T-cell (primary cell): ENCODE results near the gene MAP4K3. TPM values are rescaled to one million over a fixed set of nuclear protein-coding genes. Genes with fewer than 3 reads are reported as not detected.

ENCODE experiments used
- ATAC-seq, 4 experiments: fragments of 200-7000 bp in 3 of 4; fragments of 150-1000 bp in 1 of 4; cut with Tn5 transposase; replicated peaks in 1 of 4; 1 replicate in 3 of 4; 2 replicates in 1 of 4; pipeline ENCODE4 v1.10.0; 2021; ENCODE audit warnings: moderate library complexity in 3 of 4, mild to moderate bottlenecking in 2 of 4, moderate number of reproducible peaks in 1 of 4
- CTCF ChIA-PET, 2 donors: fragments of 300-600 bp; sonication (Branson Sonifier 250); formaldehyde crosslinking; loops; one replicate each; lab custom pipeline; 2022; ENCODE audit warnings: antibody characterized with exemption in 2 of 2; lab: Charles Lee
- POLR2A ChIA-PET, 2 donors: fragments of 300-600 bp; sonication (Branson Sonifier 250); formaldehyde crosslinking; loops; one replicate each; lab custom pipeline; 2022; ENCODE audit warnings: antibody characterized with exemption in 2 of 2; lab: Charles Lee
- DNase-seq, 35 experiments: peaks; one replicate each; pipeline versions ENCODE4 v3.0.0 to v3.0.0-alpha.2; 2013 to 2023
- H3K27ac ChIP-seq: one replicate; pipeline ENCODE4 v1.5.1; 2013; ENCODE audit warnings: low read length
- H3K27me3 ChIP-seq, 2 experiments: replicated peaks in 1 of 2; 1 replicate in 1 of 2; 2 replicates in 1 of 2; pipeline versions ENCODE4 v1.6.1 to v1.7.0; 2013; ENCODE audit warnings: low read length in 1 of 2, mixed read lengths in 1 of 2; ENCODE audit not compliant: control insufficient read depth in 2 of 2, insufficient read depth in 2 of 2; ENCODE audit errors: extremely low read depth in 1 of 2
- H3K36me3 ChIP-seq, 2 donors: 1 replicate in 1 of 2; 2 replicates in 1 of 2; pipeline versions ENCODE4 v1.6.1 to v1.7.0; 2013; ENCODE audit warnings: low read length in 1 of 2; ENCODE audit not compliant: control insufficient read depth in 2 of 2, insufficient read depth in 1 of 2; ENCODE audit errors: extremely low read depth in 1 of 2
- H3K4me1 ChIP-seq, 2 experiments: 1 replicate in 1 of 2; 2 replicates in 1 of 2; pipeline versions ENCODE4 v1.6.1 to v1.7.0; 2013; ENCODE audit warnings: low read length in 2 of 2, mixed read lengths in 1 of 2; ENCODE audit not compliant: insufficient read depth in 2 of 2, control insufficient read depth in 1 of 2; ENCODE audit errors: extremely low read depth in 1 of 2
- H3K4me3 ChIP-seq, 2 donors: 1 replicate in 1 of 2; 2 replicates in 1 of 2; pipeline versions ENCODE4 v1.5.1 to v1.7.0; 2013; ENCODE audit warnings: mild to moderate bottlenecking in 2 of 2, low read length in 1 of 2, moderate library complexity in 1 of 2; ENCODE audit not compliant: control insufficient read depth in 1 of 2; ENCODE audit errors: extremely low read depth in 1 of 2
- H3K9me3 ChIP-seq: 2 replicates; pipeline ENCODE4 v1.7.0; 2013
- H3K27ac Mint-ChIP-seq, 2 donors: one replicate each; pipeline ENCODE4 v1.8.0; 2020 to 2021; ENCODE audit warnings: mild to moderate bottlenecking in 2 of 2, mixed read lengths in 2 of 2
- H3K27me3 Mint-ChIP-seq, 2 donors: one replicate each; pipeline ENCODE4 v1.8.0; 2021 to 2022; ENCODE audit warnings: mixed read lengths in 2 of 2
- H3K36me3 Mint-ChIP-seq: one replicate; pipeline ENCODE4 v1.8.0; 2021; ENCODE audit warnings: mixed read lengths
- H3K4me1 Mint-ChIP-seq, 3 donors: one replicate each; pipeline ENCODE4 v1.8.0; 2020 to 2022; ENCODE audit warnings: mixed read lengths in 3 of 3, mild to moderate bottlenecking in 1 of 3
- H3K4me3 Mint-ChIP-seq, 3 donors: one replicate each; pipeline ENCODE4 v1.8.0; 2020 to 2022; ENCODE audit warnings: mild to moderate bottlenecking in 3 of 3, mixed read lengths in 3 of 3, moderate library complexity in 3 of 3
- H3K9me3 Mint-ChIP-seq, 3 donors: one replicate each; pipeline ENCODE4 v1.8.0; 2020 to 2022; ENCODE audit warnings: mixed read lengths in 3 of 3
- WGBS: methylation state at CpG from one replicate; pipeline ENCODE4 v1.1.5; 2013; ENCODE audit warnings: missing lambda C conversion rate; ENCODE audit not compliant: insufficient coverage; 5-methylcytosine and 5-hydroxymethylcytosine counted together
- total RNA-seq, 35 experiments: library from RNA in 6 of 35; stranded (reverse) in 6 of 35; fragments of 120-200 nt in 1 of 35; gene quantifications; one replicate each; pipeline versions ENCODE4 v1.2.1 to v1.2.4 and lab custom pipeline; 2013 to 2026

MAP4K3 gene
- total RNA-seq, 5 donors from 2014 or later (not counting 1 experiment from before 2014, with no cell fraction given): 13.8 to 27.0 (median 17.4) TPM

GRCh38 chr2:39218391-39218790, 218.7 kb downstream of the MAP4K3 start:
- ChIA-PET POLR2A (interaction anchor here in 1 of 2 donors (0.6 kb wide), 1 partner anchor 116 kb away, joined by 5 read pairs; no protein-coding TSS in a partner anchor), CTCF (interaction anchor here (0.5 to 1.4 kb wide), 2 partner anchors 10 to 113 kb away, joined by 3 to 8 read pairs; no protein-coding TSS in a partner anchor)
- Mint-ChIP-seq H3K4me1 (peaks cover 35 to 65% (median 52%) of the 10 kb centered on the region in 3 donors), H3K4me3 (peak overlapping the region in 1 of 3 donors; percentile 27), H3K36me3 (no peaks in the 10 kb centered on the region), H3K27me3 (no peaks in the 10 kb centered on the region), H3K9me3 (no peaks in the 10 kb centered on the region), H3K27ac (peak overlapping the region; percentile 74 to 94)
- Histone ChIP-seq H3K4me3 (no peak overlapping the region), H3K27ac (peak overlapping the region; percentile 82), H3K36me3 (no peaks in the 10 kb centered on the region), H3K4me1 (peaks cover 17 to 42% of the 10 kb centered on the region in 2 experiments), H3K9me3 (no peaks in the 10 kb centered on the region), H3K27me3 (no peaks in the 10 kb centered on the region)
- DNase-seq: no peak
- WGBS: 100% methylated on average over 2 of the region's 5 CpGs
- ATAC-seq: no peak

GRCh38 chr2:39217192-39217550, 219.9 kb downstream of the MAP4K3 start:
- peak overlapping the region; percentile 74 to 94 for H3K27ac Mint-ChIP-seq
- DNase-seq (no peak), ATAC-seq (peak; percentile 63 to 69 (median 66))
- ChIA-PET POLR2A (interaction anchor here in 1 of 2 donors (0.6 kb wide), 3 partner anchors 43 to 466 kb away, joined by 3 to 4 read pairs (median 3); no protein-coding TSS in a partner anchor), CTCF (interaction anchor here (0.6 to 1.5 kb wide), 2 partner anchors 11 to 153 kb away, joined by 3 to 4 read pairs; no protein-coding TSS in a partner anchor)
- H3K4me1 ChIP-seq: peaks cover 17 to 42% of the 10 kb centered on the region in 2 experiments
- H3K9me3 ChIP-seq: no peaks in the 10 kb centered on the region
- no peaks in the 10 kb centered on the region for H3K27me3 Mint-ChIP-seq
- H3K4me3 Mint-ChIP-seq: peak overlapping the region; percentile 2 to 52 (median 7)
- peak overlapping the region in 1 of 2 donors; percentile 7 for H3K4me3 ChIP-seq
- H3K4me1 Mint-ChIP-seq: peaks cover 35 to 65% (median 52%) of the 10 kb centered on the region in 3 donors
- H3K36me3 Mint-ChIP-seq: no peaks in the 10 kb centered on the region
- no peaks in the 10 kb centered on the region for H3K27me3 ChIP-seq
- no peaks in the 10 kb centered on the region for H3K9me3 Mint-ChIP-seq
- H3K36me3 ChIP-seq: no peaks in the 10 kb centered on the region
- WGBS: 3% methylated on average over 3 of the region's 4 CpGs
- peak overlapping the region; percentile 82 for H3K27ac ChIP-seq

DNA sequence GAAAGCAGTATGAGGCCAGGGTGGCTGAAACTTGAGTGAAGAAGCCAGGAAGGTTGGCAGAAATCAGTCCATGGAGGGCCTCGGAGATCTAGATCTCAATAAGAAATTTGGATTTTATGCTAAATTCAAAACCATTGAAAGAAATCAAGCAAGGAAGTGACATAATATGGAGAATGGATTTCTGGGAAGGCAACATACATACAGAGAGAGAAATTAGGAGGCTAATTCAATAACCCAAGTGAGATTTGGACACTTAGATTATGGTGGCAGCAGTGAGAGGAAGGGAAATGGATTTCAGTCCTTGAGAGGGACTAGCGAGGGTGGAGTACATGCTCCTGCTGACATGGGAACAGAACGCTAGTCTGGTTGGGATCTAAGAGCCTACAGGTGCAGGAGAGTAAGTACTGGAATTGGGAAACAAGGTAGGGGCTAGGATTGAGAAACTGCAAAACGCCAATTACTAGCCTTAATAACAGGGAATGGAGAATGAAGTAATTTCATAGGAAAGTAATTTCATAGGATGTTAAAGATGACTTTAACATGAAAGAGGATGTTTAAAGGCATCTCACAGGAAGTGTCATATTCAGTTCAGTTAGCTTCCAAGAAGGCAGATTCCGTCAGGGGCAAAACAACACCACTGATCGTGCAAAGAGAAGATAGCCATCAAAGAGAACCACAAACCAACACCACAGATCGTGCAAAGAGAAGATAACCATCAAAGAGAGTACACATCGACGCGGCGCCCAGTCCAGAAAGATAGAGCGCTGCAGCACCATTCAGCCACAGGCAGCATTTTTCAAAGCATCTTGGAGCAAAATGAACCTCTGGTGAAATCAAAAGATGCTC, 220.5 kb downstream of the MAP4K3 start:
- no peaks in the 10 kb centered on the region for H3K27me3 ChIP-seq
- peaks cover 17 to 42% of the 10 kb centered on the region in 2 experiments for H3K4me1 ChIP-seq
- H3K27ac ChIP-seq: peak overlapping the region; percentile 82
- DNase-seq (peak; percentile 39 to 92 (median 65)), ATAC-seq (peak; percentile 89 to 97 (median 90))
- CTCF ChIA-PET: interaction anchor here (0.6 to 1.5 kb wide), 2 partner anchors 11 to 152 kb away, joined by 3 to 4 read pairs; no protein-coding TSS in a partner anchor
- no peaks in the 10 kb centered on the region for H3K36me3 ChIP-seq
- H3K4me1 Mint-ChIP-seq: peaks cover 35 to 62% (median 52%) of the 10 kb centered on the region in 3 donors
- H3K4me3 Mint-ChIP-seq: peak overlapping the region; percentile 2 to 52 (median 7)
- WGBS: 16% methylated on average over 6 of the region's 12 CpGs
- H3K27ac Mint-ChIP-seq: peak overlapping the region; percentile 74 to 94
- H3K9me3 Mint-ChIP-seq: no peaks in the 10 kb centered on the region
- peak overlapping the region; percentile 7 to 8 for H3K4me3 ChIP-seq
- no peaks in the 10 kb centered on the region for H3K36me3 Mint-ChIP-seq
- no peaks in the 10 kb centered on the region for H3K27me3 Mint-ChIP-seq
- no peaks in the 10 kb centered on the region for H3K9me3 ChIP-seq
- POLR2A ChIA-PET: no interaction called here

- 80% methylated on average over 1 of the region's 2 CpGs for WGBS
- peaks cover 17 to 42% of the 10 kb centered on the region in 2 experiments for H3K4me1 ChIP-seq
- ChIA-PET POLR2A (interaction anchor here in 1 of 2 donors (0.7 kb wide), 1 partner anchor 14 kb away, joined by 3 read pairs; no protein-coding TSS in a partner anchor), CTCF (no interaction called here)
- Mint-ChIP-seq H3K4me3 (no peak overlapping the region), H3K36me3 (no peaks in the 10 kb centered on the region), H3K9me3 (no peaks in the 10 kb centered on the region), H3K27ac (peak overlapping the region; percentile 74 to 94), H3K27me3 (no peaks in the 10 kb centered on the region), H3K4me1 (peaks cover 35 to 61% (median 52%) of the 10 kb centered on the region in 3 donors)
- peak overlapping the region; percentile 82 for H3K27ac ChIP-seq
- H3K27me3 ChIP-seq: no peaks in the 10 kb centered on the region
- no peak overlapping the region for H3K4me3 ChIP-seq
- ATAC-seq (no peak), DNase-seq (no peak)
- no peaks in the 10 kb centered on the region for H3K36me3 ChIP-seq
- no peaks in the 10 kb centered on the region for H3K9me3 ChIP-seq
These were observed 221.5 kb downstream of the MAP4K3 start for GRCh38 chr2:39215545-39215944.

DNA sequence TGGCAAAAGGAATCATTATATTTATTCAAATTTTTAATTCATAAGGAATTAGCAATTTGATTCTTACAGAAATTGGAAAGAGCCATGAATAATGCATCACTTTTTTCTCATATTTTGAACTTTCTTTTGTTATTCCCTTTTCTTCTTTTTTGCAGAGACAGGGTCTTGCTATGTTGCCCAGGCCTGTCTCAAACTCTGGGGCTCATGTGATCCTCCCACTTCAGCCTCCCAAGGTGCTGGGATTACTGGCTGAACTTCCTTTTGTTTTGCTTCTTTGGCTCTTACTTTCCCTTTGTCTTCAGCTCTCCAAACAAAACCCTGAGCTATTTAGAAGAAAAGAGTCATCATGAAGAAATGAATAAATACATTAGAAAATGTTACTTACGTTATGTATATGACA, 224.1 kb downstream of the MAP4K3 start:
- Histone ChIP-seq H3K9me3 (no peaks in the 10 kb centered on the region), H3K36me3 (no peaks in the 10 kb centered on the region), H3K27me3 (no peaks in the 10 kb centered on the region), H3K4me3 (no peak overlapping the region), H3K4me1 (peaks cover 14 to 24% of the 10 kb centered on the region in 2 experiments), H3K27ac (no peak overlapping the region)
- DNase-seq (no peak), ATAC-seq (no peak)
- H3K27ac Mint-ChIP-seq: peak overlapping the region in 1 of 2 donors; percentile 50
- H3K9me3 Mint-ChIP-seq: no peaks in the 10 kb centered on the region
- H3K27me3 Mint-ChIP-seq: no peaks in the 10 kb centered on the region
- H3K4me3 Mint-ChIP-seq: no peak overlapping the region
- POLR2A ChIA-PET: no interaction called here
- CTCF ChIA-PET: interaction anchor here in 1 of 2 donors (0.6 to 0.7 kb wide), 3 partner anchors 62 to 380 kb away, joined by 3 to 6 read pairs (median 4); no protein-coding TSS in a partner anchor
- H3K4me1 Mint-ChIP-seq: peaks cover 26 to 40% (median 36%) of the 10 kb centered on the region in 3 donors
- WGBS: no CpG with 5 or more reads among the region's 1 CpG
- no peaks in the 10 kb centered on the region for H3K36me3 Mint-ChIP-seq

- H3K27ac Mint-ChIP-seq: no peak overlapping the region
- CTCF ChIA-PET: interaction anchor here in 1 of 2 donors (0.6 to 1.3 kb wide), 4 partner anchors 17 to 142 kb away, joined by 3 to 9 read pairs (median 3); no protein-coding TSS in a partner anchor
- no peak overlapping the region for H3K27ac ChIP-seq
- H3K36me3 ChIP-seq: no peaks in the 10 kb centered on the region
- no peaks in the 10 kb centered on the region for H3K9me3 ChIP-seq
- no peak overlapping the region for H3K4me3 ChIP-seq
- WGBS: no CpG with 5 or more reads among the region's 1 CpG
- ATAC-seq: no peak
- no peaks in the 10 kb centered on the region for H3K27me3 Mint-ChIP-seq
- peaks cover 4 to 18% (median 15%) of the 10 kb centered on the region in 3 donors for H3K4me1 Mint-ChIP-seq
- no peaks in the 10 kb centered on the region for H3K27me3 ChIP-seq
- H3K4me3 Mint-ChIP-seq: no peak overlapping the region
- peaks cover 0 to 4% of the 10 kb centered on the region in 2 experiments for H3K4me1 ChIP-seq
- no peaks in the 10 kb centered on the region for H3K9me3 Mint-ChIP-seq
- no peak for DNase-seq
- POLR2A ChIA-PET: no interaction called here
- H3K36me3 Mint-ChIP-seq: peaks cover 2% of the 10 kb centered on the region
These were observed 226.2 kb downstream of the MAP4K3 start for GRCh38 chr2:39210846-39211245.
